Left renal cortex interstitium (tissue), 4 donors: ENCODE results near the gene RNF212B. TPM values are rescaled to one million over a fixed set of nuclear protein-coding genes. Genes with fewer than 3 reads are reported as not detected.
"Not testable (repeated sequence)": the region's sequence is repeated elsewhere in the genome, so short reads cannot be mapped to it uniquely, and the experiment has no call there.

Source experiments
- DNase-seq, 4 donors: peaks; one replicate each; pipeline ENCODE4 v3.0.0-alpha.2; 2013; ENCODE audit warnings: low read depth in 4 of 4, low spot score in 2 of 4, missing footprints in 1 of 4
- polyA plus RNA-seq, 4 donors: library from polyadenylated mRNA; unstranded; fragments of 120-200 nt; gene quantifications; one replicate each; pipeline ENCODE4 v1.2.1, GENCODE V29; 2013; ENCODE audit not compliant: insufficient read length in 4 of 4

Gene RNF212B
- polyA plus RNA-seq, 4 donors: 0.82 to 2.4 (median 1.9) TPM

- DNase-seq: not testable (repeated sequence)
Measured at GRCh38 chr14:23241061-23241715, 3.5 kb downstream of the RNF212B start.

- no peak for DNase-seq
Measured at GRCh38 chr14:23242076-23242475, 4.3 kb downstream of the RNF212B start.

GRCh38 chr14:23243066-23243465 lies 5.3 kb downstream of the RNF212B start:
- no peak for DNase-seq

- no peak for DNase-seq
Measured at GRCh38 chr14:23245282-23245681, 7.5 kb downstream of the RNF212B start.

- DNase-seq: no peak
Measured at GRCh38 chr14:23248601-23249000, 10.9 kb downstream of the RNF212B start.

GRCh38 chr14:23249824-23250223 lies 12.1 kb downstream of the RNF212B start:
- DNase-seq: no peak

- no peak for DNase-seq
Measured at GRCh38 chr14:23252006-23252405, 14.3 kb downstream of the RNF212B start.

- DNase-seq: no peak
Measured at GRCh38 chr14:23252420-23253333, 14.9 kb downstream of the RNF212B start.

- no peak for DNase-seq
Measured at GRCh38 chr14:23258256-23258655, 20.5 kb downstream of the RNF212B start.

- no peak for DNase-seq
Measured at GRCh38 chr14:23259426-23259825, 21.7 kb downstream of the RNF212B start.

GRCh38 chr14:23260849-23261248 lies 23.1 kb downstream of the RNF212B start:
- not testable (repeated sequence) for DNase-seq

- no peak for DNase-seq
Measured at GRCh38 chr14:23269193-23269592, 31.5 kb downstream of the RNF212B start.

GRCh38 chr14:23275412-23275811 lies 37.7 kb downstream of the RNF212B start:
- DNase-seq: no peak

- no peak for DNase-seq
Measured at GRCh38 chr14:23277189-23277588, 39.5 kb downstream of the RNF212B start.

GRCh38 chr14:23277928-23278327 lies 40.2 kb downstream of the RNF212B start:
- not testable (repeated sequence) for DNase-seq

- no peak for DNase-seq
Measured at GRCh38 chr14:23281247-23281646, 43.5 kb downstream of the RNF212B start.

GRCh38 chr14:23284654-23285529 lies 47.2 kb downstream of the RNF212B start:
- no peak for DNase-seq

- peak in 1 of 4 donors; percentile 16 for DNase-seq
Measured at GRCh38 chr14:23285530-23286019, 47.8 kb downstream of the RNF212B start.

GRCh38 chr14:23286020-23286901 lies 48.5 kb downstream of the RNF212B start, which contains the start of gene HOMEZ:
TSS of gene HOMEZ (minus strand) at chr14:23286132. CDS start at chr14:23285952, 180 bp downstream.
- peak; percentile 88 to 92 (median 91) for DNase-seq
